ENCODE results near the gene PRKCZ.

The PRKCZ gene

DNA sequence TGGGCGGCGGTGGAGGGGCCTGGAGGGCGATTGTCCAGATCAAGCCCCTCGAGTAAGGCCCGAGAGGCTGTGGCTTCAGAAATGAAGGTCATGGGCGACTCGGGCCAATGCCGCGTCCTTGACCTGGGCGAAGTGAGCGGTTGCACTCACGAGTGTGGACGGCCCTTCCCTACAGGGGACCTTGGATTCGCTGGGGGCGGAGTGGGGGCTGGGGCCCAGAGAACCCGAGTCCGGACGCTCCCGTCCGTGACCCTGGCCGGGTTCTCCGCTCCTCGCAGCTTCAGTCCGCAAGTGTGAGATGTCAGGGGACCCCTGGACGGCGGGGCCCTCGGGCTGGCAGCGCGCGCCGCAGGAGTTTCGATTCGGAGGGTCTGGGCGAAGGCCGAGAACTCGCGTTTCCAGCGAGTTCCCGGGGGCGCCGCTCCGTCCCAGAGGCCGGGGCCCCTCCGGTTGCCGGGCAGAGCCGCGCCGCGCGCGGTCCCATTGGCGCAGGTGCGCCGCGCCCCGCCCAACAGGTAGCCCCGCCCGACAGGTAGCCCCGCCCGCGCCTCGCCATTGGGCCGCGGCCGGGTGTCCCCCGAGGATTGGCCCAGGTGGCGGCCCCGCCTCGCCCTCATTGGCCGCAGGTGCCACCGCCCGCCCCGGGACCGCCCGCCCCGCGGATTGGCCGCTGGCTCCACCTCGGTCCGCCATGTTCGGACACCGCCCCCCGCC is at the start of gene PRKCZ:
TSS of gene PRKCZ (plus strand) at position 694 of the 714 bp plus-strand sequence. CDS start 220 bp downstream, outside the sequence.
- peak; percentile 94 for DNase-seq

DNA sequence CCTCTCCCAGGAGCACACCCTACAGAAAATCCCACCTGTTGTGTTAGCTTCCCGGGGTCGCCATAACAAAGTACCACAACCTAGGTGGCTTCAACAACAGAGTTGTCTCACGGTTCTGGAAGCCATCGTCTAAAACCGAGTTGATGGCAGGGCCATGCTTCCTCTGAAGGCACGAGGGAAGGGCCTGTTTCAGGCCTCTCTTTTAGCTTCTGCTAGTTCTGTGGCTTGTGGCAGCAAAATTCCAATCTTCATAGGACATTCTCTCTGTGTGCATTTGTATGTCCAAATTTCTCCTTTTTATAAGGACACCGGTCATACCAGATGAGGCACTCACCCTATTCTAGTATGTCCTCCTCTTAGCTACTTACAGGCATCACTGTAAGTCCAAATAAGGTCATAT is 49.8 kb upstream of the PRKCZ start:
- DNase-seq = no peak

DNA sequence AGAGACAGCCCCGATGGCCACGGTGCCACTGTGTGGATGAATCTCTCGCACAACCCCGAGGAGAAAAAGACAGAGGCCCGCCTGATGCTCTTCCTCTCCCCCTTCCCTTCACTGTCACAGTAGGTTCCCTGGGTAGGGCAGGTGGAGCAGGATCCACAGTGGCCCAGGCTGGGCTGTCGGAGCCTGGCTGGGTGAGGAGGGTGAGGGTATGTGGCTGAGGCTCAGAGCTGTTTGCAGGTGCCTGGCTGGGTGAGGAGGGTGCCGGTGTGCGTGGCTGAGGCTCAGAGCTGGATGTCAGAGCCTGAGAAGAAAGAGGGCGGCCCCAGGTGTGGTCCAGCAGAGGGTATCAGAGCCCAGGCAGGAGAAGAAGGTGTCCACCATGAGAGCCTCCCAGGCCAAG is 49.4 kb upstream of the PRKCZ start:
- no peak for DNase-seq

DNA sequence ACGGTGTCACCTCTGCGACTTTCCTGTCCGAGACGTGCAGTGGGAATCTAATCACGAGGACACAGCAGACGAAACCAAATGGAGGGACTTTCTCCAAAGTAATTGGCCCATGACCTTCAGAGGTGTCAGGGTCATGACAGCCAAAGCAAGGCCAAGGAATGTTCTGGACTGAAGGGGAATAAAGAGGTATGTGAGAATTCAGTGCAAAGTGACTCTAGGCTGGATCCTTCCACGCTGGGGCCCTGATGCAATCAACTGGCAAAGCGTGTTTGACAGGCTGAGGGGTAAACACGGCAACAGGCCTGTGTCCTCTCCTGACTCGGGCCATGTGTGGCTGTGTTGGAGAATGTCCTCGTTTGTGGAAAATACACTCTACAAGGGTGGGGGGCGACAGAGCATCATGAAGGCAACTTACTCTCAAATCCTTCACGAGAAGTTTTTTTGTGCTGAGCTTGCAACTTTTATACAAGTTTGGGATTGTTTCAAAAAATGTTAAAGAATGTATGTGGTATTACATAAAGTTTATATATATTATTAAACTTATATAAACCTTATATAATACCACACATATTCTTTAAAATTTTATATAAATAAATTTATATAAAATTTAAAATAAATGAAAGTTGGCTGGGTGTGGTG is 48.3 kb upstream of the PRKCZ start:
- DNase-seq = no peak

DNA sequence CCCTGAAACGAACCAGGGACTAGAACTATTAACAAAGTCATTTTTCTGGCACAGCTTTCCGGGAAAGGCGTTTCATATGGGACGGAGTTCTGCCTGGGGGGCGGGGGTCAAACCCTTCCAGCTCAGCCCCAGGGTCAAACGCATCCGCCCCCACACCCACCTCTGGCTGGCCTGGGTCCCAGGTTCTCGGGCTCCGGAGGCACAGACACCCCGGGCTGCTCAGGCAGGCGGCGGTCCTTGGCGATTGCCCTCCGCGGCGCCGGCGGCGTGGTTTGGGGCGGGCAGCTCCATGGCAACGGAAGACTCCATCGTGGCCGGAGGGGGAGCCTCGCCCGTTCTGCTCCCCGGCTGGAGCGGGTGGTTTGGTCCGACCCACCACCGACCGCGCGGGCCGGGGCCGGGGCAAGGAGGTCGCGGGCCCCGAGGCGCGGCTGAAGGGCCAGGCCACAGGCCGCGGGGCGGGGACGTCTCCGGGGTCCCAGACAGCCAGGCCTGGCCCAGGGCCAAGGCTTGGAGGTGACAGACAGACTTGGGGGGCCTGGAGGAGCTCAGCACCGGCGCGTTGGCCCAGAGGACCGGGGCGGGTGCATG is 46.6 kb upstream of the PRKCZ start, which contains the start of gene CFAP74:
TSS of gene CFAP74 (minus strand) at position 246 of the 591 bp plus-strand sequence. CDS start 12,830 bp downstream, outside the sequence.
- DNase-seq = no peak

DNA sequence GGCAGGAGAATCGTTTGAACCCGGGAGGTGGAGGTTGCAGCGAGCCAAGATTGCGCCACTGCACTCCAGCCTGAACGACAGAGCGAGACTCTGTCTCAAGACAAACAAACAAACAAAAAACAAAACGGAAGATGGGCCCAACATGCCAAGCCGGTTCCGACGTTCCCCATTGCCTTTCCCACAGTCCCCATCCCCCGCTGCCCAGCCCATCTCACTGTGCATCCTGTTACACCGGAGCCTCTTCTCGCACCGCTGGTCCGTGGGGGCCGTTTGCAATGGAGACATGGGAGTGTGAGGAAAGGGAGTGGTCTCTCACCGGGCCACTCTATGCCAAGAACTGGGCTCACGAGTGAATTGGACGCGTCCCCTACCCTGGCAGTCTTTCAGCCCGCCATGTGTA is 45.4 kb upstream of the PRKCZ start:
- DNase-seq = no peak

DNA sequence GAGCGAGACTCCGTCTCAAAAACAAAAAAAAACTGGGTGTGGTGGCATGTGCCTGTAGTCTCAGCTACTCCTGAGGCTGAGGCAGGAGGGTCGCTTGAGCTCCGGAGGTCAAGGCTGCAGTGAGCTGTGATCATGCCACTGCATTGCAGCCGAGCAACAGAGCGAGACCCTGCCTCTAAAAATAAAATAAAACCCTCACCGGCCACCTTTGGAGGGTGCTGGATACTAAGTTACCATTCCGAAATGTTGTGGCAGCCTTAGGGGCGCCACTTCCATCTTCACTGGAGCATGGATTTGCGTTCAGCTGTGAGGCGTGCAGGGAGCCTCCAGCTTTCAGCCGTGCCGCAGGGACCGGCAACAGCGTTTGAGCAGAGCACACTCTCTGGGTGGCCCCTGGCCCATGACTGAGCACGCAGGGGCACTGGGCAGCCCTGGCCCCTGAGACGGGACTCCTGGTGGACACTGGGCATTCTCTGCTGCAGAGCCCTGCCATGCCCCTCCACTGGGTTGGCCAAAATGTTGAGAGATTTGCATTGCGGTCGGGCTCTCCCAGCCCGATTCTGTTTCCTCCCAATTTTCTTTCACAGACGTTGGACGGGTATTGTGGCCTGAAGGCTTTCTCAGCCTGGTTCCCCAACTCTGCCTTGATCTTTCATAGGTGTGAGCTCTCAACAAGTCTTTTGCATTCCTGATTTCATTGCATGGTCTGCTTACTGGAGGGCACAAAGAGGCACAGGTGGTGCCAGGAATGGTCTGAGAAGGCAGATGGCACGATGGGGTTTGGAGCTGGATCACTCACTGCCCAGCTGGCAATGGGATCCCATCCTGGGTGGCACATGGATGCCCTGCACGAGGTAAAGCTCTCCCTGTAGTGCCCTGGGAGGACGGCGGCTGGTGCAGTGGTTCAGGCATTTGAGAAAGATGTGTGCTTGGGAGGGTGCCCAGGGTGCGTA is 40.8 kb upstream of the PRKCZ start:
- no peak for DNase-seq

DNA sequence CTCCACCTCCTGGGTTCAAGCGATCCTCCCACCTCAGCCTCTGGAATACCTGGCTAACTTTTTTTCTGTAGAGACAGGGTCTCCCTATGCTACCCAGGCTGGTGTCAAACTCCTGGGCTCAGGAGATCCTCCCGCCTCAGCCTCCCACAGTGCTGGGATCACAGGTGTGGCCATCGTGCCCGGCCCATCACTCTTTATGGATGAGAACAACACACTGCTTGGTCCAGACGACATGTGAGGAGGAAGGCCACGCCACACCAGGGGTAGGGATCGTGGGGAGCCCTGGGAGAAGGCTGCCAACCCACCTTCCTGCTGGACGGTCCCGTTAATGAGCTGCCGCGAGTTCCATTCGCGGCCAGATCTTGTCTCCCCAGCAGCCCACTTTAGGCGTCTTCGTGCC is 36.0 kb upstream of the PRKCZ start:
- DNase-seq = no peak

DNA sequence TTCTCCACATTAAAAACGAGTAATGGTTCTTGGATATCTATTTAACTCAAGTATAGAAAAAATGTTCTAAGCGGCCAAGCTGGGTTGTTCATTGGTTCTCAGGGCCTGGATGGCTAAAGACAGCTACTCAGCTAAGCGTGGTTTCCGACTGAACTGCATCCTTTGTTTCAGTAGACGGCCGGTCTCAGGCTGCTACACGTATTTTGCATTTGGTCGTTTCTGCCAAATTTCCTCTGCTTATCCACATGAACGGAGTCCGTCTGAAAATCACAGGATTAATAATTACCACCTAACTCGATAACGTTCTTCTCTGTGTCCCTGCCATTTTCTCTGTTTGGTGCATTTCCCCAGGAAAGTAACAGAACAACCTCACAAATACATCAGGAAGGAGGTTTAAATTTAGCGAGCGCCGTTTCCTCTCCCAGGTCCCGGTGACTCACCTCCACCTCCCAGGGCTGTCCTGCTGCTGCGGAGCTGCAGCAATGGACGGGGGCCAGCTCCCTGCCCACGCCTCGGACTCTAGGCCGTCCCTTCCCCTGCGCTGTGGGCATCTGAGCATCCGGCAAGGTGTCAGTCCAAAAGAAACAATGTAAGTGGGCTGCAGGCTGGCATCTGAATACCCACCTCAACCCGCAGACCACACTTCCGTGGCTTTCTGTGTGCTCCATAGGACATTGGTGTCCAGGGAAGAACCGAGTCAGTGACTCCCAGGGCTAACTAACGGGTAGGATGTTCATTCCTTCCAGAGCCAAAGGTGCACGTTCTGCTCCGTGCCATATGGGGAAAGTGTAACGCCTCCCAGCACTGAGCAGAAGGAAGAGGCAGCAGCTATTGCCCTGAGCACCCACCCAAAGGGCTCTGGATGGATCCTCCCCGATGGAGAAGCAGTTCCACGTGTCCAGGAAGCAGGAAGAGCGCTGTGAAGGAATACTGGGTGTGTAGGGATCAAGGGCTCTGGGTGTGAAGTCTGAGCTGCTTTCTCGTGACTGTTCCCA is 35.2 kb upstream of the PRKCZ start:
- DNase-seq = no peak

DNA sequence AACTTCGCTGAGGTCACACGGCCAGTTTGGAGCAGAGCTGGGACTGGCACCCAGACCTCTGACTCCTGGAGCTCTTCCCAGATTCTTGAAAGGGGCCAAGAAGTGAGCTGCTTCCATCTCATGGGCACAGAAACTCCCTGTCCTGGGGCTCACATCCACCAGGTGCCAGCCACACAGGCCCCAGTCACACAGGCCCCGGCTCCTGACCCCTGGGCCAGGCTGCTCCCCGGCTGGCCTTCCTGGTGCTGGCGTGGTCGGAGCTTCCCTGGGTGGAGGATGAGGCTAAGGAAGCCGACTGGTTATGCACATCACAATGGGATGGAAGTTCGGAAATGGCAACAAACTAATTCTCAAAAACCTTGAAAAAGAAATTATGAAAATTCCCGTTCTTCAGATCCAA is 34.1 kb upstream of the PRKCZ start:
- no peak for DNase-seq

DNA sequence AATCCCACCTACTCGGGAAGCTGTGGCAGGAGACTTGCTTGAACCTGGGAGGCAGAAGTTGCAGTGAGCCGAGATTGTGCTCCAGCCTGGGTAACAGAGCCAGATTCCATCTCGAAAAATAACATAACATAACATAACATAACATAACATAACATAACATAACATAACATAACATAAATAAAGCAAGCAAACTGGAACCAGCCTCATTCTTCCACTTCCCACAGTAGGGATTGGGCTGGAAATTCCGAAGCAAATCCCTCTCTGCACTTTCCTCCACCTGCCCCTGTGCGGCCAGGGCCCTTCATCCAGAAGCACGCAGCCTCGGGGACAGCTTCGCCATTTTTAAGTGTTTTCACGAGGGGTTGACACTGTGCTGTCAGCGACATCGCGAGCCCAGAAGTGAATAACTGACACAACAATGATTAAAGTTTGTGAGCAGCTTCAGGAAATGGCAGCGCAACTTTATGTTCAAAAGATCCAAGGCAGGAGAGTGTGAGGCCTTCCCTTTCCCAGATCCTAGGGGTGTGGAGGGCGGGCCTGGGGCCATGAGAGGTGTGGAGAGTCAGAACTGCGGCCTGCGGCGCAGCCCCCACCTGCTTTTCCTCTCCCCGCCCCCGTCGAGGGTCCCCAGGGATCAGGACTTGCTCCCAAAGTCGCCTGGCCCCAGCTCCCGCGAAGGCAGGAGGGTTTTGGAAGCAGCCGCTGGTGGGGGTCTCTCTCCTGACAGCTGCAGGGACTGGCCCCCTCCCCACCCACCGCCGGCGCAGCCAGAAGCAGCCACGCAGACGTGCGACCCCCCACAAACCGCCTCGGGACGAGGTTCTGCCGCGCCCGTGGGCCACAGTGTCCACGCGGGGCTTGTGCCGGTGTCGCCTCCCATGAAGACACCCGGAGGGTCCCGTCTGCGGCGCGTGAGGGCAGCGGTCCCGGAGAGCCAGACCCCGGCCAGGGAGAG is 31.7 kb upstream of the PRKCZ start:
- DNase-seq = no peak

DNA sequence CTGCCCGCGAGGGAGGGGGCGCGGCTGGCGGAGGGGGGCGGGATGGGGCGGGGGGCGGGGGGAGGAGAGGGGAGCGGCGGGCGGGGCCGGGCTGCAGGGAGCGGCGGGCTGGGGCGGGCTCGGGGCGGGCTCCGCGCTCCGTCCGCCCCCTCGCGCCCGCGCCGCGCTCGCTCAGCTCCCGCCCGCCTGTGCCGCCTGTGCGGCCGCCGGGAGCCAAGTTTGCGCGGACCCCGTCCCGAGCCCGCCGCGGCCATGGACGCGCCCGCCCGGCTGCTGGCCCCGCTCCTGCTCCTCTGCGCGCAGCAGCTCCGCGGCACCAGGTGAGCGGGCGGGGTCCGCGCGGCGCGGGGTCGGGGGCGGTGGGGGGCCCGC is 31.1 kb upstream of the PRKCZ start, which contains the start of gene GABRD:
TSS of gene GABRD (plus strand) at position 174 of the 372 bp plus-strand sequence. CDS start at position 253, 79 bp downstream.
- DNase-seq = peak in 1 of 2 experiments; percentile 22

DNA sequence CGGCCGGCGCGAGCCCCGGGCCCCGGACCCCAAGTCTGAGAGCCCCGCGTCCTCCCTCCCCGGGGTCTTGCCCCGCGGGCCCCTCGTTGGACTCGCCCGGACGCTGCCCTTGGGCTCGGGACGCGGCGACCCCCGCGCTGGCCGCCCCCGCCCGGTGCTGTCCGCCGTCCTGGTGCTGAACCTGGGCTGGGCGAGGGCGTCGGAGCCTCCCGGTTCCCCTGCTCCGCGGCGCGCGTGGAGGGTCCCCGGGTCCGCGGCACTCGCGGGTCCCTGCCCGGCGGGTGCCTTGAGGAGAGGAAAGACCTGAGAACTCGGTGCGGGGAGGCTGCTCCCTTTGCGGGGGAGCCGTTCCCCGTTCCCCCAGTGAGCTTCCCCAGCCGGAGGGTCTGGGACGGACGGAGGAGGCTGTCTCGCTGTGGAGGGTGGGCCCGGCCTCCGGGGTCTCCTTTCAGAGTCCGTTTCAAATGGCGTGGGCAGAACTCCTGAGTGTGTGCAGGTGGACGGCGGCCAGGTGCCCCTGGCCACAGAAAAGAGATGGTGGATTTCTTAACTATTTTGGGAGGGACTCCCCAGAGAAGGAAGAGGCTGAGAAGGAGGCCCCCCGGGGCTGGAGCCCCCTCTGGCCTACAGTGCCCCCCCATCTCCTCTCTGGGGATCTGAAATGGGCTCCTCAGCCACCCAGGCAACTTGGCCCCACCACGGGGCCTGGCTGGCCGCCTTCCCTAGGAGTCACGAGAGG is 30.5 kb upstream of the PRKCZ start:
- no peak for DNase-seq

DNA sequence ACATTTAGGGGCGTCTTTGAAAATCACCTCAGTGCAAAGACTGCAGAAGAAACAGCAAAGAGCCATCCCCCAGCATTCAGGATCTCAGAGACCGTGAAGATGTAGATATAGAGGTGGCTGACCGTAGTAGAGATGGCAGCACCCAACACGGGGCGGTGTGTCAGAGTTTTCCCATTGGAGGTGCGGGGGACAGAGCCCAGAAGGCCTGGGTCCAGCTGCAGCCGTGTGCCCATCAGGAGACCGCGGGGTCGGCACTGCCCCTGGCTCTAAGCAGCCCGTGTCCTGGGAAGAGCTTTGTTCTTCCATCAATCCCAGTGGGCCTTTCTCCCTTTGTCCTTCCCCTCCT is 29.9 kb upstream of the PRKCZ start:
- no peak for DNase-seq

DNA sequence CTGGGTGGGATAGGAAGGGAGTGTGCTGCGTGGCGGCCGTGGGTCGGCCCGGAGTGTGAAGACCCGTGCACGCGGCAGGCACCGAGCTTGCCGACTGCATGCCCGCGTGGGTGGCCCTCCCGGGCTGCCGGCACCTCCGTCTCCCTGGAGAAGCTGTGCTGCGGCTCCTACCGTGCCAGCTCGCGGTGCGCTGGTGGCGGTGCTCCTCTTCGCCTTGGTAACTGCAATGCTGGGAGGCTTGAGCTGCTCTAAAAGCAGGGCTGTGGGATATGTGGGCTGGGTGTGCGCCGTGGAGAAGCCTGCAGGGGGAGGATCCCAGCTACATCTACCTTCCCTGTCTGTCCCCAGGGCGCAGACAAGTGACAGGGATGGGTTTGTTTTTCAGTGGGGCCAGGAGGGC is 28.7 kb upstream of the PRKCZ start:
- DNase-seq = no peak

DNA sequence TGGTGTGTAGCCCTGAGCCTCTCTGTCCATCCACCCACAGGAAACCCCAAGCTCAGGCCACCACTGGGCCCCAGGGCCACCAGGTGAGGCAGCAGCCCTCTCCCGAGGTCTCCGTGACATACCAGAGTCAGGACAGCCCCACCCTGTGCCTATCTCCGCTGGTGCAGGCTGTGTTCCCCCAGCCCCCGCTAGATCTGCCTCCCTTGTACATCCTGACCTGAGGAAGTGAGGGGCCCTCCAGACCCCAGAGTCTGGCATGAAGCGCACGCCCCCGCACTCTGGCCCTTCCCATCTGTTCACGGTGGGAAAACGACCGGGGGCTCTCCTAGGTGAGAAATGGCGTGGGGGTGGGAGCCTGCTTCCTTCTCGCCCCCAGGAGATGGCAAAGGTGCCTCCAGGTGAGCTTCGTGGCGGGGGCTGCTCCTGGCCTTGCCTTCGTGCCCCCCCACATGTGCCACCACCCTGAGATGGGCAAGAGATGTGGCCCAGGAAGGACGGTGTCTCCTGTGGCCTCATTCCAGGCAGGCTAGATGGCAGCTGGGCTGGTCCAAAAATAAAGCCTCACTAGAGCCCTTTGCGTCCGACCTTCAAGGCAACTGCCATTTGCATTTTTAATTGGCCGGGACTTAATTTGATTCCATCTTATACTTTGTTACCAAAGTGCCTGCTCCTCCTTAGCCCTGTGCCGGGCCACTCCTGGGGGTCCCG is 28.0 kb upstream of the PRKCZ start:
- DNase-seq = no peak

DNA sequence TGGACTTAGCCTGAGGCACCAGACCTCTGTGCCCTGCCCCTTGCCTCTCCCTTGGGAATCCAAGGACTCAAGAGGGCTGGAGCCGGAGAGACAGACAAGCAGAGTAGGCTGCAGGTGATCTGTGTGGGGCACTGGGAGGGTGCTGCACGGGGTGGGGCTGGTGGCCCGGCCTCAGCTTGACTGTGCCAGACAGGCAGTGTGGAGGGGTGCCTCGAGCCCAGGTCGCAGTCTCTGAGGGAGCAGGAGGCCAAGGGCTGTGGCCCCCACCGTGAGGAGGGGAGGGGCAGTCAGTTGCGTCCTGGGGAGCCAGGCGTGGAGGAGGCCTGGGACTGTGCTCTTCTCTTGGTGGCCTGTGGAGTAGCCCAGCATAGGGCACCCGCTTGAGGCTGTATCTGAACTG is 27.0 kb upstream of the PRKCZ start:
- DNase-seq = no peak

DNA sequence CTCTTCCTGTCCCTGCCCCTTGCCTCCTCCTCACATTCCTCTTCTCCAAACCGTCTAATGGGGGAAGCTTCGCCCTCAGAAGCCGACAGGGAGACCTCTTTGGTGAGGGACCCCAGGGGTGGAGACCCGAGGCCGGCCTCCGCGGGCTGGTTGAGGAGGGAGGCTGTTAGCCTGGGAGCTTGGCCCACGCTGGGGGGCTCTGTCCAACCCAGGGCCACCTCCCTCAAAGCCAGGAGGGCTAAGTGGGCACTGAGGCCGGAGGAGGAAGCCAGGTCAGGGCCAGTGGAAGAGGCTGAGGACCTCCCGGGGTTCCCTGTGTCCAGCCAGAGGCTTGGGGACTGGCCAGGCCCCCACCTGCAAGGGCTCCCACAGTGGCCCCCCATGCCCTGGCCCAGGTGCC is 25.8 kb upstream of the PRKCZ start:
- no peak for DNase-seq

DNA sequence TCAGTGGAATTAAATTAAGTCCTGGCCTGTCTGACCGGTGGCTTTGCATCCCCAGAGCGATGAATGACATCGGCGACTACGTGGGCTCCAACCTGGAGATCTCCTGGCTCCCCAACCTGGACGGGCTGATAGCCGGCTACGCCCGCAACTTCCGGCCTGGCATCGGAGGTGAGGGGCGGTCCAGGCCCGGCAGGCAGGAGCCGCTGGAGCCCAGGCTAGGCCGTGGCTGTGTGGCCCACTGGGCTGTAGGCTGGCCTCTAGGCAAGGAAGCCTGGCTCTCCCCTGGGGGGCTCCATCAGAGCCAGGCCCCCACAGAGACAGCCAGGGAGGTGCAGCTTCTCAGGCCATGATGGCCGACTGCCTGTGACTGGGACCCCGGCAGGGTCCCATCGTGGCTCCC is 25.3 kb upstream of the PRKCZ start:
- no peak for DNase-seq
